ENCODE data around the gene AFF2.

- TF ChIP-seq CTCF (IDR thresholded peaks at IDR 0.05 in 8 of 11, conservative IDR thresholded peaks at IDR 0.05 in 3 of 11) (no peak), POLR2A (IDR thresholded peaks at IDR 0.05) (no peak)
These were observed 426.0 kb downstream of the AFF2 start for GRCh38 chrX:148926371-148926770.
